ENCODE data around the gene ZNF74.
"Not testable (repeated sequence)": the region's sequence is repeated elsewhere in the genome, so short reads cannot be mapped to it uniquely, and the experiment has no call there.

ZNF74 gene

GRCh38 chr22:20362403-20362802 is 31.5 kb upstream of the ZNF74 start:
- H3K9ac ChIP-seq (ENCODE audit: low read length); H3K36me3 ChIP-seq (ENCODE audit: control insufficient read depth, insufficient read depth, low read length); H3K27me3 ChIP-seq (ENCODE audit: control insufficient read depth, insufficient read depth, low read length); H3K27ac ChIP-seq (ENCODE audit: low read depth, low read length); H3K4me3 ChIP-seq (ENCODE audit: low read length); H3K4me1 ChIP-seq (ENCODE audit: control insufficient read depth, insufficient read depth, low read length): not testable (repeated sequence)

GRCh38 chr22:20364335-20365260 is 29.4 kb upstream of the ZNF74 start:
- H3K27me3 ChIP-seq (ENCODE audit: control insufficient read depth, insufficient read depth, low read length); H3K27ac ChIP-seq (ENCODE audit: low read depth, low read length); H3K9ac ChIP-seq (ENCODE audit: low read length); H3K4me1 ChIP-seq (ENCODE audit: control insufficient read depth, insufficient read depth, low read length); H3K36me3 ChIP-seq (ENCODE audit: control insufficient read depth, insufficient read depth, low read length); H3K4me3 ChIP-seq (ENCODE audit: low read length): not testable (repeated sequence)

GRCh38 chr22:20366841-20367240 is 27.1 kb upstream of the ZNF74 start:
- not testable (repeated sequence) for H3K36me3 ChIP-seq (ENCODE audit: control insufficient read depth, insufficient read depth, low read length); H3K27me3 ChIP-seq (ENCODE audit: control insufficient read depth, insufficient read depth, low read length); H3K27ac ChIP-seq (ENCODE audit: low read depth, low read length); H3K4me1 ChIP-seq (ENCODE audit: control insufficient read depth, insufficient read depth, low read length); H3K4me3 ChIP-seq (ENCODE audit: low read length); H3K9ac ChIP-seq (ENCODE audit: low read length)

DNA sequence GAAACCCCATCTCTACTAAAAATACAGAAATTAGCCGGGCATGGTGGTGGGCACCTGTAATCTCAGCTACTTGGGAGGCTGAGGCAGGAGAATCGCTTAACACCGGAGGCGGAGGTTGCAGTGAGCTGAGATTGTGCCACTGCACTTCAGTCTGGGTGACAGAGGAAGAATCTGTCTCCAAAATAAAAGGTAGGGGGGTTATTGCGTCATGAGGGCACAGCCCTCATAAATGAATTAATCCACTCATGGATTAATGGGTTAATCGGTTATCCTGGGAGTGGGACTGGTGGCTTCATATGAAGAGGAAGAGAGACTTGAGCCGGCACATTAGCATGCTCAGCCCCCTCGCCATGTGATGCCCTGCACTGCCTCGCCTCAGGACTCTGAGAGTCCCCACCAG is 25.1 kb upstream of the ZNF74 start:
- H3K9ac ChIP-seq (ENCODE audit: low read length); H3K36me3 ChIP-seq (ENCODE audit: control insufficient read depth, insufficient read depth, low read length); H3K4me3 ChIP-seq (ENCODE audit: low read length); H3K27me3 ChIP-seq (ENCODE audit: control insufficient read depth, insufficient read depth, low read length); H3K4me1 ChIP-seq (ENCODE audit: control insufficient read depth, insufficient read depth, low read length); H3K27ac ChIP-seq (ENCODE audit: low read depth, low read length): not testable (repeated sequence)

GRCh38 chr22:20371687-20372086 is 22.3 kb upstream of the ZNF74 start:
- H3K4me1 ChIP-seq (ENCODE audit: control insufficient read depth, insufficient read depth, low read length); H3K27ac ChIP-seq (ENCODE audit: low read depth, low read length); H3K27me3 ChIP-seq (ENCODE audit: control insufficient read depth, insufficient read depth, low read length); H3K36me3 ChIP-seq (ENCODE audit: control insufficient read depth, insufficient read depth, low read length); H3K4me3 ChIP-seq (ENCODE audit: low read length); H3K9ac ChIP-seq (ENCODE audit: low read length): not testable (repeated sequence)

DNA sequence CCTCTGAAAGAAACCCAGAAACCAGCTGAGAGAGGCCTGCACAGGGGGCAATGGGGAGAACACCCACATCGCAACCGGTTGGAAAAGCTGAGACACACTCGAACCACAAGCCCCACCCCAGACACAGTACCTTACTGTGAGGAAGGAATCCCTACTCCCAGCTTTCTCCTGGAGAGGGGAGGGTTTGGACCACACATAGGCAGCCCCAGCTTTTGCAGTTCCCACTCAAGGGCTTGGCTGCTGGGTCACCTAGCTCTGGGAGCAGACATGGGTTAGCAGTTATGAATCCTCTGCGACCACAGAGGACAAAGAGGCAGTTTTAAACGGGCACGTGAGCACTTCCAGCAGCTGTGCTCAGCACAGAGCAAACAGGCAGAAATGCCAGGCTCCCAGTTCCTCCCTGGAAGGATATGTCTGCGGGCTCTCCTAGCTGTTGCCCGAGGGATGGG is 21.5 kb upstream of the ZNF74 start:
- not testable (repeated sequence) for H3K36me3 ChIP-seq (ENCODE audit: control insufficient read depth, insufficient read depth, low read length)

DNA sequence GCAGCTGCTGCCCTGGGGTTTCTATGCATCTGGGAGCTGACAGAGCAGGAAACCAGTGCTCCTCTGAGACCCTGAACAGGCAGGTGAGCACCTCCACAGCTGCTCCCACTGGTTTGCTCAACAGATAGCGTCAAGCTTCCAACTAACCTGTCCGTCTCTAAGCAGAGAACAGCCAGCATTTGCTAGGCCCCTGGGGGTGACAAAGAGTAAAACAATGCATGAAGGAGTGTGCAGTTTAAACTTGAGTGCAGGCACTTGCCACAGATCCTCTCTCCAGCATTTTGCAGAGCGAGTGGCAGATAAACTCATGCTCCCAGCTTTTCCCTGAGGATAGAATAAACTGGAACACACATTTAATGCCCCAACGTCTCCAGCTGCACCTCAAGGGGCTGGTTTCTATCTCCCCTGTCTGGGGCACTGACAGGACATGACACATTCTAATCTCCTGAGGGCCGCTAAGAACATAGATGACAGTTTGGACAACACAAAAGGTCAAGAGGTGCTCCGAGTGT is 20.7 kb upstream of the ZNF74 start:
- not testable (repeated sequence) for H3K4me1 ChIP-seq (ENCODE audit: control insufficient read depth, insufficient read depth, low read length); H3K36me3 ChIP-seq (ENCODE audit: control insufficient read depth, insufficient read depth, low read length); H3K4me3 ChIP-seq (ENCODE audit: low read length); H3K27ac ChIP-seq (ENCODE audit: low read depth, low read length); H3K27me3 ChIP-seq (ENCODE audit: control insufficient read depth, insufficient read depth, low read length); H3K9ac ChIP-seq (ENCODE audit: low read length)

More for the DNA sequence above, 21.5 kb upstream of the ZNF74 start:
- not testable (repeated sequence) for H3K27ac ChIP-seq (ENCODE audit: low read depth, low read length); H3K27me3 ChIP-seq (ENCODE audit: control insufficient read depth, insufficient read depth, low read length); H3K4me3 ChIP-seq (ENCODE audit: low read length); H3K9ac ChIP-seq (ENCODE audit: low read length); H3K4me1 ChIP-seq (ENCODE audit: control insufficient read depth, insufficient read depth, low read length)

- H3K4me1 ChIP-seq (ENCODE audit: control insufficient read depth, insufficient read depth, low read length); H3K27ac ChIP-seq (ENCODE audit: low read depth, low read length); H3K27me3 ChIP-seq (ENCODE audit: control insufficient read depth, insufficient read depth, low read length); H3K4me3 ChIP-seq (ENCODE audit: low read length); H3K9ac ChIP-seq (ENCODE audit: low read length); H3K36me3 ChIP-seq (ENCODE audit: control insufficient read depth, insufficient read depth, low read length): not testable (repeated sequence)
These were observed 19.8 kb upstream of the ZNF74 start for GRCh38 chr22:20374130-20374529.

DNA sequence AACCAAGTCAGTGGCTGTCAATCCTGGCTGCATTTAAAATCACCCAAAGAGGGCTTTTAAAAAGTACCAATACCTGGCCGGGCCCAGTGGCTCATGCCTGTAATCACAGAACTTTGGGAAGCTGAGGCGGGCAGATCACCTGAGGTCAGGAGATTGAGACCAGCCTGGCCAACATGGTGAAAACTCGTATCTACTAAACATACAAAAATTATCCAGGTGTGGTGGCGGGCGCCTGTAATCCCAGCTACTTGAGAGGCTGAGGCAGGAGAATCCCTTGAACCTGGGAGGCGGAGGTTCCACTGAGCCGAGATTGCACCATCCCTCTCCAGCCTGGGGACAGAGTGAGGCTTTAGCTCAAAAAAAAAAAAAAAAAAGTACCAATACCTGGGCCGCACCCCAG is 17.7 kb upstream of the ZNF74 start:
- H3K4me1 ChIP-seq (ENCODE audit: control insufficient read depth, insufficient read depth, low read length); H3K27ac ChIP-seq (ENCODE audit: low read depth, low read length); H3K9ac ChIP-seq (ENCODE audit: low read length); H3K36me3 ChIP-seq (ENCODE audit: control insufficient read depth, insufficient read depth, low read length); H3K4me3 ChIP-seq (ENCODE audit: low read length); H3K27me3 ChIP-seq (ENCODE audit: control insufficient read depth, insufficient read depth, low read length): not testable (repeated sequence)

GRCh38 chr22:20376983-20377382 is 17.0 kb upstream of the ZNF74 start:
- H3K9ac ChIP-seq (ENCODE audit: low read length) = not testable (repeated sequence)

GRCh38 chr22:20378110-20378509 is 15.8 kb upstream of the ZNF74 start:
- Histone ChIP-seq H3K27ac (ENCODE audit: low read depth, low read length) (no peak overlapping the region), H3K27me3 (ENCODE audit: control insufficient read depth, insufficient read depth, low read length) (no peaks in the 10 kb centered on the region), H3K9ac (ENCODE audit: low read length) (no peak overlapping the region), H3K4me1 (ENCODE audit: control insufficient read depth, insufficient read depth, low read length) (no peaks in the 10 kb centered on the region), H3K36me3 (ENCODE audit: control insufficient read depth, insufficient read depth, low read length) (no peaks in the 10 kb centered on the region), H3K4me3 (ENCODE audit: low read length) (no peak overlapping the region)

More at GRCh38 chr22:20376983-20377382, 17.0 kb upstream of the ZNF74 start:
- not testable (repeated sequence) for H3K4me1 ChIP-seq (ENCODE audit: control insufficient read depth, insufficient read depth, low read length); H3K4me3 ChIP-seq (ENCODE audit: low read length); H3K27me3 ChIP-seq (ENCODE audit: control insufficient read depth, insufficient read depth, low read length); H3K36me3 ChIP-seq (ENCODE audit: control insufficient read depth, insufficient read depth, low read length); H3K27ac ChIP-seq (ENCODE audit: low read depth, low read length)

DNA sequence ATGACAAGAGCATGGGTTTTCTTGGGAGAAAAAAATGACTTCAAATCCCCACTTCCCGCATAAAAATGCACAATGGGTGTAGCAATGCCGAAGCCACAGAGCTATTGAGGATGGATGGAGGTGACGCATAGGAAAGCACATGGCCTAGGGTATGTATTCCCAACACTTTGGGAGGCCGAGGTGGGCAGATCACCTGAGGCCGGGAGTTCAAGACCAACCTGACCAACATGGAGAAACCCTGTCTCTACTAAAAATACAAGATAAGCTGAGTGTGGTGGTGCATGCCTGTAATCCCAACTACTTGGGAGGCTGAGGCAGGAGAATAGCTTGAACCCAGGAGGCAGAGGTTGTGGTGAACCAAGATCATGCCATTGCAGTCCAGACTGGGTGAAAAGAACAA is 15.3 kb upstream of the ZNF74 start:
- H3K36me3 ChIP-seq (ENCODE audit: control insufficient read depth, insufficient read depth, low read length); H3K27me3 ChIP-seq (ENCODE audit: control insufficient read depth, insufficient read depth, low read length); H3K9ac ChIP-seq (ENCODE audit: low read length); H3K4me3 ChIP-seq (ENCODE audit: low read length); H3K4me1 ChIP-seq (ENCODE audit: control insufficient read depth, insufficient read depth, low read length); H3K27ac ChIP-seq (ENCODE audit: low read depth, low read length): not testable (repeated sequence)

DNA sequence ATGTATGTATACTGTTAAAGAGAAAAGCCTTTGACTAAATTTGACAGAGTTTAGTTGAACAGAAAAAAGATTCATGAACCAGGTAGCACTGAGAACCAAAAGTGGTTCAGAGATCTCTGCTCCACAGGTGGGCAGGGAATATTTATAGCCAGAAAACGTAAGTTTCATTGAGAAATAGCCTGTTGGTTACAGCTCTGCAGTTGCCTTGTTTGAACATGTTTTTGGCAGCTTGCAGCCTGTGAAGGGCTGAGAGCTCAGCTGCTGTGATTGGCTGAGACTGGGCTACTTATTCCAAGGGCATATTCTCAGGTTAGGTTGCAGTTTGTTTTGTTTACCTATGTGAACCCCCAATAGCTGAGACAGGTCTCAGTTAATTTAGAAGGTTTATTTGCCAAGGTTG is 13.5 kb upstream of the ZNF74 start:
- no peak overlapping the region for H3K9ac ChIP-seq (ENCODE audit: low read length)
- no peaks in the 10 kb centered on the region for H3K27me3 ChIP-seq (ENCODE audit: control insufficient read depth, insufficient read depth, low read length)
- no peak overlapping the region for H3K27ac ChIP-seq (ENCODE audit: low read depth, low read length)
- no peaks in the 10 kb centered on the region for H3K36me3 ChIP-seq (ENCODE audit: control insufficient read depth, insufficient read depth, low read length)
- no peak overlapping the region for H3K4me3 ChIP-seq (ENCODE audit: low read length)
- H3K4me1 ChIP-seq (ENCODE audit: control insufficient read depth, insufficient read depth, low read length) = no peaks in the 10 kb centered on the region
